GM20000 (cell line): ENCODE data around the gene FAM149B1.

Experiments
- DNase-seq: peaks from one replicate; pipeline ENCODE4 v3.0.0; 2012; ENCODE audit warnings: low spot score
- CTCF ChIP-seq: IDR thresholded peaks from 2 replicates; pipeline ENCODE4 v1.5.1; 2012; ENCODE audit warnings: mild to moderate bottlenecking, control low read depth; ENCODE audit errors: extremely low read depth, missing control alignments

FAM149B1 gene

GRCh38 chr10:73261362-73261995, 93.6 kb downstream of the FAM149B1 start:
- DNase-seq: no peak
- no peak for TF ChIP-seq CTCF

GRCh38 chr10:73262105-73262730, 94.3 kb downstream of the FAM149B1 start:
- no peak for DNase-seq
- TF ChIP-seq CTCF: no peak

GRCh38 chr10:73262880-73263555, 95.1 kb downstream of the FAM149B1 start:
- TF ChIP-seq CTCF: no peak
- no peak for DNase-seq

- peak; percentile 13 for TF ChIP-seq CTCF
- no peak for DNase-seq
Observed at GRCh38 chr10:73263693-73264347, 95.9 kb downstream of the FAM149B1 start.

- no peak for DNase-seq
- TF ChIP-seq CTCF: no peak
Observed at GRCh38 chr10:73264423-73264822, 96.5 kb downstream of the FAM149B1 start.

GRCh38 chr10:73281097-73281496, 113.2 kb downstream of the FAM149B1 start:
- no peak for DNase-seq
- TF ChIP-seq CTCF: no peak

GRCh38 chr10:73287441-73287840, 119.5 kb downstream of the FAM149B1 start:
- no peak for DNase-seq

More at GRCh38 chr10:73287441-73287840, 119.5 kb downstream of the FAM149B1 start:
- TF ChIP-seq CTCF: no peak
